H9 (cell line): ENCODE data around the gene WBP1L. TPM values are rescaled to one million over a fixed set of nuclear protein-coding genes. Genes with fewer than 3 reads are reported as not detected.

Source experiments
- DNase-seq: peaks from one replicate; pipeline ENCODE4 v3.0.0-alpha.2; 2017
- H2AFZ ChIP-seq: one replicate; pipeline ENCODE4 v1.6.1; 2013; ENCODE audit warnings: mild to moderate bottlenecking, low read length, control low read depth, moderate library complexity
- H2AK5ac ChIP-seq: 2 replicates; pipeline ENCODE4 v1.6.1; 2013; ENCODE audit warnings: low read length, control low read depth, mixed read lengths; ENCODE audit not compliant: insufficient read length
- H2BK120ac ChIP-seq: one replicate; pipeline ENCODE4 v1.6.1; 2013; ENCODE audit warnings: low read depth, mild to moderate bottlenecking, low read length, control low read depth, inconsistent platforms; ENCODE audit not compliant: poor library complexity, severe bottlenecking
- H2BK12ac ChIP-seq: 2 replicates; pipeline ENCODE4 v1.6.1; 2013; ENCODE audit warnings: low read length, control low read depth, mixed read lengths, low read depth; ENCODE audit not compliant: insufficient read length
- H2BK15ac ChIP-seq: 2 replicates; pipeline ENCODE4 v1.6.1; 2013; ENCODE audit warnings: low read depth, low read length, control low read depth
- H2BK20ac ChIP-seq: one replicate; pipeline ENCODE4 v1.6.1; 2013; ENCODE audit warnings: low read depth, mild to moderate bottlenecking, low read length, control low read depth, inconsistent platforms; ENCODE audit not compliant: poor library complexity, severe bottlenecking
- H2BK5ac ChIP-seq: 2 replicates; pipeline ENCODE4 v1.6.1; 2013; ENCODE audit warnings: low read length, control low read depth, mixed read lengths; ENCODE audit not compliant: insufficient read length
- H3K14ac ChIP-seq: 2 replicates; pipeline ENCODE4 v1.6.1; 2013; ENCODE audit warnings: low read length, control low read depth; ENCODE audit not compliant: insufficient read depth
- H3K18ac ChIP-seq: 2 replicates; pipeline ENCODE4 v1.6.1; 2013; ENCODE audit warnings: low read depth, mild to moderate bottlenecking, mixed read lengths, low read length, control low read depth; ENCODE audit not compliant: insufficient read length
- H3K23ac ChIP-seq: 2 replicates; pipeline ENCODE4 v1.6.1; 2013; ENCODE audit warnings: low read length, control low read depth, mixed read lengths, low read depth; ENCODE audit not compliant: insufficient read length
- H3K23me2 ChIP-seq: 2 replicates; pipeline ENCODE4 v1.6.1; 2013; ENCODE audit warnings: low read depth, mild to moderate bottlenecking, mixed read lengths, low read length, control low read depth; ENCODE audit not compliant: insufficient read length, poor library complexity, severe bottlenecking
- H3K27ac ChIP-seq: 2 replicates; pipeline ENCODE4 v1.5.1; 2013; ENCODE audit warnings: low read length, control low read depth, mixed read lengths, low read depth; ENCODE audit not compliant: insufficient read length
- H3K27me3 ChIP-seq: 2 replicates; pipeline ENCODE4 v1.6.1; 2013; ENCODE audit warnings: low read length, control low read depth, inconsistent platforms; ENCODE audit not compliant: insufficient read depth
- H3K4ac ChIP-seq: 2 replicates; pipeline ENCODE4 v1.6.1; 2013; ENCODE audit warnings: low read depth, mild to moderate bottlenecking, control low read depth, inconsistent platforms, low read length, moderate library complexity
- H3K4me1 ChIP-seq: 2 replicates; pipeline ENCODE4 v1.6.1; 2013; ENCODE audit warnings: low read length, control low read depth, inconsistent platforms; ENCODE audit not compliant: insufficient read depth
- H3K4me2 ChIP-seq: 2 replicates; pipeline ENCODE4 v1.6.1; 2013; ENCODE audit warnings: low read length, control low read depth, mixed read lengths; ENCODE audit not compliant: insufficient read length, insufficient read depth
- H3K56ac ChIP-seq: 2 replicates; pipeline ENCODE4 v1.6.1; 2013; ENCODE audit warnings: low read depth, mild to moderate bottlenecking, mixed read lengths, low read length, control low read depth; ENCODE audit not compliant: insufficient read length
- H3K79me1 ChIP-seq: 2 replicates; pipeline ENCODE4 v1.6.1; 2013; ENCODE audit warnings: low read depth, mild to moderate bottlenecking, moderate library complexity, low read length, control low read depth, inconsistent platforms; ENCODE audit not compliant: insufficient read depth, poor library complexity, severe bottlenecking
- H3K79me2 ChIP-seq: 2 replicates; pipeline ENCODE4 v1.6.1; 2013; ENCODE audit warnings: low read length, control low read depth, inconsistent platforms; ENCODE audit not compliant: insufficient read depth
- H3K9ac ChIP-seq: 2 replicates; pipeline ENCODE4 v1.6.1; 2013; ENCODE audit warnings: low read length, control low read depth, mixed read lengths; ENCODE audit not compliant: insufficient read length; ENCODE audit errors: extremely low read depth
- H3K9me3 ChIP-seq: one replicate; pipeline ENCODE4 v1.6.1; 2013; ENCODE audit warnings: low read depth, low read length, inconsistent platforms; ENCODE audit not compliant: control insufficient read depth
- H3T11ph ChIP-seq: one replicate; pipeline ENCODE4 v1.6.1; 2013; ENCODE audit warnings: mild to moderate bottlenecking, low read length, control low read depth, inconsistent platforms
- H4K20me1 ChIP-seq: one replicate; pipeline ENCODE4 v1.6.1; 2013; ENCODE audit not compliant: control insufficient read depth, insufficient read length, insufficient read depth
- H4K5ac ChIP-seq: 2 replicates; pipeline ENCODE4 v1.6.1; 2013; ENCODE audit warnings: low read depth, mild to moderate bottlenecking, mixed read lengths, low read length, control low read depth; ENCODE audit not compliant: insufficient read length
- H4K8ac ChIP-seq: replicated peaks from 2 replicates; pipeline ENCODE4 v1.6.1; 2013; ENCODE audit warnings: low read length, control low read depth, mixed read lengths, low read depth; ENCODE audit not compliant: insufficient read length
- H4K91ac ChIP-seq: 2 replicates; pipeline ENCODE4 v1.6.1; 2013; ENCODE audit warnings: low read depth, mild to moderate bottlenecking, moderate library complexity, mixed read lengths, low read length, control low read depth; ENCODE audit not compliant: insufficient read length
- H3K27ac Mint-ChIP-seq, 3 experiments: 2 replicates in 2 of 3; 3 replicates in 1 of 3; pipeline ENCODE4 v1.8.0; 2020 to 2021; ENCODE audit warnings: mixed read lengths in 3 of 3, mild to moderate bottlenecking in 1 of 3, moderate library complexity in 1 of 3
- H3K27me3 Mint-ChIP-seq: 2 replicates; pipeline ENCODE4 v1.8.0; 2021; ENCODE audit warnings: low read depth, mild to moderate bottlenecking, moderate library complexity, mixed read lengths
- H3K36me3 Mint-ChIP-seq, 3 experiments: 2 replicates in 2 of 3; 3 replicates in 1 of 3; pipeline ENCODE4 v1.8.0; 2020 to 2021; ENCODE audit warnings: low read depth in 3 of 3, mixed read lengths in 3 of 3; ENCODE audit not compliant: insufficient read depth in 1 of 3
- H3K4me1 Mint-ChIP-seq, 2 experiments: 2 replicates each; pipeline ENCODE4 v1.8.0; 2020; ENCODE audit warnings: mixed read lengths in 2 of 2
- H3K4me3 Mint-ChIP-seq, 2 experiments: 2 replicates in 1 of 2; 3 replicates in 1 of 2; pipeline ENCODE4 v1.8.0; 2020 to 2021; ENCODE audit warnings: mild to moderate bottlenecking in 2 of 2, mixed read lengths in 2 of 2, moderate library complexity in 1 of 2
- H3K9me3 Mint-ChIP-seq, 2 experiments: 2 replicates in 1 of 2; 3 replicates in 1 of 2; pipeline ENCODE4 v1.8.0; 2020; ENCODE audit warnings: mild to moderate bottlenecking in 2 of 2, mixed read lengths in 2 of 2, moderate library complexity in 1 of 2
- WGBS: extraction: QIAGEN DNeasy Blood & Tissue Kit; methylation state at CpG from one replicate; pipeline ENCODE4 v1.1.7; 2013; ENCODE audit warnings: missing lambda C conversion rate, low lambda C conversion rate, mixed read lengths; ENCODE audit not compliant: insufficient read length; ENCODE audit errors: extremely low coverage; 5-methylcytosine and 5-hydroxymethylcytosine counted together
- total RNA-seq: library from RNA; stranded (reverse); gene quantifications from 2 replicates; pipeline ENCODE4 v1.2.1, GENCODE V29; 2021
- TF ChIP-seq, protein P1 (sequence below): fragments of 200-600 bp; sonication (generic); conservative IDR thresholded peaks from 3 replicates; pipeline ENCODE4 v1.8.0; 2021; ENCODE audit warnings: antibody characterized with exemption, mild to moderate bottlenecking

The WBP1L gene
- total RNA-seq, 1 experiment from 2014 or later, result 23.8 TPM

DNA sequence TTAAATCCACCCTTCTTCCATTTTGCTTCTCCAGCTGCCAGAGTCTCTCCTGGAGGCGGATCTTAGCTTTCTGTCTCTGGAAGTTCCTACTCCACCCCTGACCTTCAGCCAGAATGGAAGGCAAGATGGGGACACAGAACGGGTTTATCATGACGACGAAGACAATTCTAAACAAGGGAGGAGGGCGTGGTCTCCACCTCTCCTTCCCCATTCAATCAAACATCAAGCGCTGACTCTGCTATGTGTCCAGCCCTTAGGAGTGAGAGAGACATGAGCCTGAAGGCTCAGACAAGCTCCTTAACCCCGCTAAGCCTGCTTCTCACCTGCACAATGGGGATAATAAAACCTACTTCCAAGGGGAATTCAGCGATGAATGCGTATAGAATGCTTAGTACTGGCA lies 90.4 kb downstream of the WBP1L start:
- no CpG with 5 or more reads among the region's 9 CpGs for WGBS
- H3K4me3 Mint-ChIP-seq, result no peak overlapping the region
- Histone ChIP-seq H4K91ac (no peak overlapping the region), H3K14ac (no peak overlapping the region), H3K27me3 (no peaks in the 10 kb centered on the region), H3K79me2 (no peaks in the 10 kb centered on the region), H3K79me1 (no peaks in the 10 kb centered on the region), H3K9ac (no peak overlapping the region), H2BK15ac (no peak overlapping the region), H4K20me1 (no peaks in the 10 kb centered on the region), H3K56ac (no peak overlapping the region), H2BK20ac (no peak overlapping the region), H2AK5ac (no peak overlapping the region), H3K4me1 (no peaks in the 10 kb centered on the region), H4K8ac (no peak overlapping the region), H2BK5ac (no peak overlapping the region), H3K9me3 (peaks cover 5% of the 10 kb centered on the region), H2AFZ (no peak overlapping the region), H3K23ac (no peak overlapping the region), H2BK12ac (no peak overlapping the region), H4K5ac (no peak overlapping the region), H3K4ac (no peak overlapping the region), H3K23me2 (no peaks in the 10 kb centered on the region), H2BK120ac (no peak overlapping the region), H3K27ac (no peak overlapping the region), H3T11ph (no peak overlapping the region), H3K4me2 (no peak overlapping the region), H3K18ac (no peak overlapping the region)
- peaks cover 6% of the 10 kb centered on the region for H3K27me3 Mint-ChIP-seq
- TF ChIP-seq, protein P1, sequence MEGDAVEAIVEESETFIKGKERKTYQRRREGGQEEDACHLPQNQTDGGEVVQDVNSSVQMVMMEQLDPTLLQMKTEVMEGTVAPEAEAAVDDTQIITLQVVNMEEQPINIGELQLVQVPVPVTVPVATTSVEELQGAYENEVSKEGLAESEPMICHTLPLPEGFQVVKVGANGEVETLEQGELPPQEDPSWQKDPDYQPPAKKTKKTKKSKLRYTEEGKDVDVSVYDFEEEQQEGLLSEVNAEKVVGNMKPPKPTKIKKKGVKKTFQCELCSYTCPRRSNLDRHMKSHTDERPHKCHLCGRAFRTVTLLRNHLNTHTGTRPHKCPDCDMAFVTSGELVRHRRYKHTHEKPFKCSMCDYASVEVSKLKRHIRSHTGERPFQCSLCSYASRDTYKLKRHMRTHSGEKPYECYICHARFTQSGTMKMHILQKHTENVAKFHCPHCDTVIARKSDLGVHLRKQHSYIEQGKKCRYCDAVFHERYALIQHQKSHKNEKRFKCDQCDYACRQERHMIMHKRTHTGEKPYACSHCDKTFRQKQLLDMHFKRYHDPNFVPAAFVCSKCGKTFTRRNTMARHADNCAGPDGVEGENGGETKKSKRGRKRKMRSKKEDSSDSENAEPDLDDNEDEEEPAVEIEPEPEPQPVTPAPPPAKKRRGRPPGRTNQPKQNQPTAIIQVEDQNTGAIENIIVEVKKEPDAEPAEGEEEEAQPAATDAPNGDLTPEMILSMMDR, result no peak
- H3K36me3 Mint-ChIP-seq, result peaks cover 6 to 13% (median 8%) of the 10 kb centered on the region in 3 experiments; a peak in 6 of 7 replicates
- DNase-seq, result no peak
- H3K4me1 Mint-ChIP-seq, result peaks cover 3% of the 10 kb centered on the region in 2 experiments; a peak in 2 of 4 replicates
- H3K9me3 Mint-ChIP-seq, result peaks cover 14 to 15% of the 10 kb centered on the region in 2 experiments
- no peak overlapping the region for H3K27ac Mint-ChIP-seq
